ENCODE results near the gene DGCR6L.
"Not testable (repeated sequence)": the region's sequence is repeated elsewhere in the genome, so short reads cannot be mapped to it uniquely, and the experiment has no call there.

The DGCR6L gene

DNA sequence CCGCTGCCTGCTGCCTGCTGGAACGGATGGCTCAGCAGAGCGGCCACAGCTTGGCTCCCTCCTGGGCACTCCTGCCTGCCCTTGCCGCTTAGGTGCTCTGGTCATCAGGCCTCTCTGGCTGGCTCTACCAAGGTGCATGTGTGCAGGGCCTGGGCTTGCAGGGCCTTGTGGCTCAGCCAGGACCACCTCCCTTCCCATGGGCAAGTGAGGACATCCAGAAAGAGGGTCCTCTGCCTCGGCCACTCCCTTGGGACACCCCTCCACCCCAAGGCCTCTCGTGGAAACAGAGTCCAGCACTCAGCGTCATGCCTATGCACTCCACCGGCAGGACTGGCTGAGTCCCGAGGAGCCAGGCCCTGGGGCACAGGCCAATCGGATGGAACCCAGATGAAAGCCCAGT lies 45.5 kb downstream of the DGCR6L start:
- not testable (repeated sequence) for DNase-seq

DNA sequence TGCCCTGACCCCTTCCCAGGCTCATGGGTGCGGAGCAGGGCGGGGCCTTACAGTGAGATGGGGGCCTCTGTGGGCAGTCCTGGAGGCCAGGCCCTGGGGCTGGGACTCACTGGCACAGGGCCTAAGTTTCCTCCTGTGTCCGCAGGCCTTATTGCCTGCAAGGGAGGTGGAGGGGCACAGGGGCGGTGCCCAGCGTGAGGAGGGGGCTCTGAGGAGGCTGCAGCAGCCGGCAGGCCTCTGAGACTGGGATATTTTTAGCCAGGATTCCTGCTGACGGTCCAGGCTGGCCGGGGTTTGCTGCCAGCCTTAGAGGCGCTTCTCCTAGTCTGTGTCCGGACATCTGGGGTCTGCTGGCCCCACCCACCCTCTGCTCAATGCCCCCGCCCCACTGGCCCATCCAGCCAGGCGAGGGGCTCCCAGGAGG lies 46.1 kb downstream of the DGCR6L start:
- no peak for DNase-seq

DNA sequence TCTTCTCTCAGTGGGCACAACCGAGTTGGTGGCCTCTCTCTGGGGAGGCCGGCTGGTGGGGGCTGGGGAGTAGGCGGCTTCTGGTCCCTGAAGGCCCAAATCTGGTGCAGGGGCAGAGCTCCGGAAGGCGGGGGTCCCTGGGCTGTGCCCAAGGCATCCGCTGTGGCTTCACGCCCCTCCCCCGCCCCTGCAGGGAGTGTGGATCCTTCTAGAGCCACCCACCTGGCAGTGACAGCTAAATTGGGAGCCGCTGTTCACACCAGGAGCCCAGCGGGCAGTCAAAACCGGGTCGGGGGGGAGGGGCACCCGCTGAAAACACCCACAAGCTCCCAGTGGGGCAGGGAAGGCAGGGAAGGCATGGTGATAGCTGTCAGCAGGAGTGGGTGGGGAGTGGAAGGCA lies 47.2 kb downstream of the DGCR6L start:
- DNase-seq = no peak

DNA sequence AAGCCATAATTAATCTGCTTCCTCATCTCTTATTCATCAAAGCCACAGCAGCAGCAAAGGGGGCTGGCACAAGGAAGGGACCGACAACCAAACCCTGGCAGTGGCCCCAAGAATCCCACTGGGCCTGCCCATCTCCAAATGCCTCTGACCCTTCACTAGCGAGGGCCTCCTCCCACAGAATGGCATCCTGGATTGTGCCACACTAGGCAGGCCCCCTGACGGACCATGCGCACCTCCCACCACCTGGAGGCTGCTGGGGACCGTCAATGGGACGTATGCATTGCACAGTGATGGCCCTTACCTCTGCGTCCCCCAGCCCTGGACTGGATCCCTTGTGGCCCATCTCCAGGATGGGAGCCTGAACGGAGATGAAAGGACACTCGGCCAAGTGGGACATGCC lies 47.7 kb downstream of the DGCR6L start:
- no peak for DNase-seq

DNA sequence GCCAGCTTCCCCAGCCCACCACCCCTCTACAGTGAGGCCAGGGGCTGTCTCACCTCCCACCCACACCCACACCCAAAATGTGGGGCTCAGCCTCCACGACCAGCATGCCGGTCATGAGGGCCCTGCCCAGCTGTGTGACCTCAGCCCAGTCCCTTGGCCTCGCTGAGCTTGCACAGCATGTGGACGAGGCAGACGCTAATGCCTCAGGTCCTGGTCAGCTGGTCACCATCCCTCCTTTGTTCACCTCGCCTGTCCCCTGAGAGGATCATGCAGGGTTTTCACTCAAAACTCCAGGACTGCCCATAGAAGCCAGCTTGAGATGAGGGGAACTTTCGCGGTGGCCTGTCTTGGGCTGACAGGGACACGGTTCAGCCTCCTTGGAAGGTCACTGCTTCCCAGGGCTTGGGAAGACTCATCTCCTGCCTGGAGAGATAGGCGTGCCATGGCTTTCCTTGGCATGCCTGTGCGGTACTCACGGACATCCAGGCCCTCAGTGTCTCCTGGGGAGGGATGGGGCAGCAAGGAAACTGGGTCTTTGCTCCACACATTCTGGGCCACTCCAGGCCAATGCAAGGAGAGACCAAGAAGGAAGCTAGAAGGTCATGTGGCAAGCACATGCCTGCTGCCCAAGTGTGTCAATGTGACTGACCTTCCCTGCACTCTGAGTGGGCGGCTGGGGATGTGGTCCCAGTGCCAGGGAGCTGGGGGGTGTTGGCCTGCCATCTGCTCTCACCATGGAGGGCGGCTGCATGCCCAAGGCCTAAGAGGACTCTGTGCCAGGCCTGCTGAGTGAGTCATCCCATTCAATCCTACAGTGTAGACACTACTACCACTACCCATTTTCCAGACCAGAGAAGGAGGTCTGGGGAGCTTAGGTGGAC lies 48.5 kb downstream of the DGCR6L start:
- DNase-seq = no peak

DNA sequence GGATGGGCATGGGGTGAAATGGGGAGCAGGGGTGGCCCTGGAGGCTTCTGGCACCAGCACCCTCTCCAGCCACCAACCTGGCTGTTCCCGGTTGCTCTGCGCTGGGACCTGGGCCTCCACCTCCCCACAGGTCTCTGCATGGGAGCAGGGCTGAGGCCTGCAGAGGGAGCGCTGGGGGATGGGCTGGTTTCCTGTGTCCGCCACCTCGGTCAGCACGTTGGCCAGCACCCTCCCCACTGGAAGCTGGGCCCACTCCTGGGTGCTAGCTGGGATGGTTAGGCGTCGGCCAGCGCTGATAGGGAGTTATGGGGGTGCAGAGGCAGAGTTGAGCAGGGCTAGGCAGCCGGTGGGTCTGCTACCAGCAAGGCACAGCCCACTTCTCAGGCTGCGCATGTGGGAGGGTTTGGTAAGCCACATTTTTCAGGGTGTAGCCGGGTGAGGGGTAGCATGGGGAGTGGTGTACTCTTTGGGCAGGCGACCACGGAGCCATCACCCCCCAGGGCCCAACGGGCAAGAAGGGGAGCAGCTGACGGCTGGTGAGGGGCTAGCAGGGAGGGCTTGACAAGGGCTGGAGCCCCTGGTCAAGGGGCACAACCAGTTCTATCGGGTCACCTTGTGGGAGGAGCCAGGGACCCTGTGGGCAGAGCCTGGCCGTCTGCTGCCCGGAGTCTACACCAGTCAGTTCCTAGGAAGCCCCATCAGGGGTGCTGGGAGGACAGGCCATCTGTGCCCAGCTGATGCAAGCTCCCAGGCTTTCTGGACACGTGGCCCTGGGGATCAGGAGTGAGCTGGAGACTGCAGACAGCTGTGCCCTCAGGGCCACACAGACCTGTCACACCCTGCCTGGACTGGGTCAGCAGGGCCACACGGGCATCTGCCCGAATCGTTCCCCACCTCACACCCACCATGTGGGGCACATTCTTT lies 49.4 kb downstream of the DGCR6L start:
- DNase-seq = not testable (repeated sequence)

DNA sequence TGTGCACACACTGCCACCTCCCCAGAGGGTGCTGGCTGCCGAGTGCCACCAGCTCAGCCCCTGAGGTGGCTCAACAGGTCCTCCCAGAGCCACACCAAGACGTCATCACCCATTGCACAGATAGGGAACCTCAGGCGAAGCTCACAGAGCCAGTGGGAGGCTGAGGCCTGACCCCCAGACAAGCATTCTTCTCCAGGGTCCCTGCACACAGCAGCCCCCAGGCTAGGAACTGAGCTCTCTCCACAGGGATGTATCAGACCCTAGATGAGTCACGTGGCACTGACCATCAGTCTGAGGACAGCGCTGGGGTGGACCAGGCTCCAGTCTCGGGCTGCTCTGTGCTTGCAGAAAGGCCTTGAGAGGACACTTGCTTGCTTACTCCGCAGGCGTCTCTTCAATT lies 50.2 kb downstream of the DGCR6L start:
- not testable (repeated sequence) for DNase-seq

DNA sequence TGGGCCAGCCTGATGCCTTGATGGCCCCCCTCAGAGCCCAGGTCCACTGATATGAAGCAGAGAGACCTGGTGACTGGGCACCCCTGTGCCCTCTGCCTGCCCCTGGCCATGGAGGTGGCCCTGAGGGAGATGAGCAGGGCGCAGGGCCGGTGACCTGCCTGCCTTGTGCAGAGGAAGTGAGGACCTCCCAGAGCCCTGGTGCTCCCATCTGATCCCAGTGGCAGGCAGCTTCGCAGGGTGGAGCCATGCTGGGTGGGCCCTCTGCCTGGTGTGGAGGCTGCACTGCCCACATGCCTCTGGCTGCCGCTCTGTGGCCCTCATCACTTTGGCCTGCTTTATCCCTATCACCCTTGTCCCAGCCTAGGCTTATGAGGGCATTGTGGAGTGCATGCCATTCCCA lies 50.7 kb downstream of the DGCR6L start:
- not testable (repeated sequence) for DNase-seq

DNA sequence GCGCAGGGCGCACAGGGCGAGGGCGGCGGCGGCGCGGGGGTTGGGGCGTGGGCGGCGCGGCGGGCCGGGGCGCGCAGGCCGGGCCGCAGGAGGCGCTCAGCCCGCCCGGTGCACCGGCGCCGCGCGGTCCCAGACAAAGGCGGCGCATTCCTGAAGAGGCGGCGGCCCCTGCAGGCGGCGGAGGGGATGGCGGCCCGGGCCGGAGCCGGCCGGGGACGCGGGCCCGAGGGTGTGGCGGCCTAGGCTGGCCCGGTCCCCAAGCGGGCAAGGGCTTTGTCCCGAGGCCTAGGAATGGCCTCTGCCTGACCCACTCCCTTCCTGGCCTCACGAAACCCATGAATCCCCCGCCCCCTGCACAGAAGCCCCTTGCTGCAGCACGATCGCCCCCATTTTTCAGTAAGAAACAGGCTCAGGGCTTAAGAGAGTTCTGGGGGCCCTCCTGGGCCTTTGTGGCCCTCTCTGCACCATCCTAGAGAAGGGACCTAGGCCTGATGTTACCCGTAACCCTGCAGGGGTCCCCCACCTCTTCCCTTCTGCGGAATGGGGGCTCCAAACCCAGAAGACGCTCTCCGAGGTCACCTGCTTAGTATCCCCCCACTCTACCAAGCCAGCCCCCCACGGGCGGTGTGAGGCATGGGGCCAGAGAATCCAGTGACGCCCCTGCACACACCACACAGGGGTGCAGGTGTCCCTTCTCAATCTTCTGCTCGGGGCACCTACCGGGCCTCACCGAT lies 51.4 kb downstream of the DGCR6L start, which contains the start of gene RTN4R:
TSS of gene RTN4R (minus strand) at position 40 of the 734 bp plus-strand sequence. CDS start 226 bp downstream, outside the sequence.
- peak; percentile 17 for DNase-seq

DNA sequence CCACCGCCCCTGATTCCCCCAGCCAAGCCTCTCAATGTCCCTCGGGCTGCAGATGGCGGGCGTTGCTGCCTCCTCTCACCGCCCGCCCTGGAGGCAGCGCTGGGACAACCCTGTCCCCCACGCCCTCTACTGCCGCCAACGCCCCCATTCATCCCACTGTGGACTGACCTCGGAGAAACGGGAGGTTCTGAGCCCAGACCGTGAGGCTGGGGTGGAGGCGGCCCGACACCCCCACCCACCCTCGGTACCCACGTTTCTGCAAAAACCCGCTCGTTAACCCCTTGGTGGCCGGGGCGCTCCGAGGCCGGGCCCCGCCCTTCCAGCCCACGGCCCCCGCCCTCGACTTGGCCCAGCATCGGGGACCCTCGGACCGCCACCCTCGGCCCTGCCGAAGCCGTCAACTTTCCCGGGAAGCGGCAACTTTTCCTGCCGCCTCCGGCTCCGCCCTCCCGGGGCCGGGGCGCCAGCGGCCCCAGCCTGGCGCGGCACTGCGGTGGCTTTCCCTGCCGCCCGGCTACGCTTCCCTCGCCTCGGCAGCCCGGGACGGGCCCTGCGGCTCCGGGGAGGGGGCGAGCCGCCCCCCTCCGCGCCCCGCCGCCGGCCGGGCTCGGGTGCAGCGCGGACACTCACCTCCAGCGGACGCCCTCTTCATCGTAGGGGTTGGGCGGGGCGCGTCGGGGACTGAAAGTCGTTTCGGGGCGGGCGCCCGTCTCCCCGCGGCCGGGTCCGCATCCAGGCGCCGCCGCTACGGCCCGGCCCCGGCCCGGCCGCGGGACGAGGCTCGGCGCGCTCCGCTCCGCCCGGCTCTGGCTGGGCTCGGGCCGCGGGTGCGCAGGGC lies 52.2 kb downstream of the DGCR6L start:
- no peak for DNase-seq

DNA sequence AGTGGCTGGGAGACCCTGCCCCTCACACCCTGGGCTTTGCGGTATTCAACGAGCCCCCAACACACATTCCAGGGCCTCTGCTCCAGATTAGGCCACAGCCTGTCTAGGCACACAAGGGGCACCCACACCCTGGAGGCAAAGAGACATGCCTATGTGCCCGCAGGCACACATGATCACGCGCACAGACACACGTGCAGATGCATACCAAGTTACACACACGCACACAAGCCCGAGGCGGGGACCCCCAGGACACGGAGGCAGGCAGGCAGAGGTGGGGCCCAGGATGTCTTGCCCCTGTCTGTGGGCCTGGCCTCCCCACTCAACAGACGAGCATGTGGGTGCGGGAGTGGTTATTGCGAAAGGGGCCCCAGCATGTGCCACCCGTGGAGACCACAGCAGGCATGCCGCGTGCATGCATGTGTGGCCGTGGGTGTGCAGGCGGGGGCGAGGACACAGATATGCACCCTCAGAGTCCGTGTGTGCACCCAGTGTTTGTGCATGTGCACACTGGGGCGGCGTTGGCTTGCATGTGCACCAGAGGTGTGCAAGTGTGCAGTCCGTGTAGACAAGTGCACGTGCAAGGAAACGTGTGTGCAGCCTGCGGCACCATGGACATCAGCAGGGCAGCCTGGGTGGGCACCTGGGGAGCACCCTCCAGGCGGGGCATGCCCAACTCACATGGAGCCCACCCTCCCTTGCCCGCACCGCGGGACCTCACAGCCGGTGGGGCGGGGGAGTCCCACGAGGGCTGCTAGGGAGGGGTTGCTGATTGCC lies 53.0 kb downstream of the DGCR6L start:
- DNase-seq = peak; percentile 54

DNA sequence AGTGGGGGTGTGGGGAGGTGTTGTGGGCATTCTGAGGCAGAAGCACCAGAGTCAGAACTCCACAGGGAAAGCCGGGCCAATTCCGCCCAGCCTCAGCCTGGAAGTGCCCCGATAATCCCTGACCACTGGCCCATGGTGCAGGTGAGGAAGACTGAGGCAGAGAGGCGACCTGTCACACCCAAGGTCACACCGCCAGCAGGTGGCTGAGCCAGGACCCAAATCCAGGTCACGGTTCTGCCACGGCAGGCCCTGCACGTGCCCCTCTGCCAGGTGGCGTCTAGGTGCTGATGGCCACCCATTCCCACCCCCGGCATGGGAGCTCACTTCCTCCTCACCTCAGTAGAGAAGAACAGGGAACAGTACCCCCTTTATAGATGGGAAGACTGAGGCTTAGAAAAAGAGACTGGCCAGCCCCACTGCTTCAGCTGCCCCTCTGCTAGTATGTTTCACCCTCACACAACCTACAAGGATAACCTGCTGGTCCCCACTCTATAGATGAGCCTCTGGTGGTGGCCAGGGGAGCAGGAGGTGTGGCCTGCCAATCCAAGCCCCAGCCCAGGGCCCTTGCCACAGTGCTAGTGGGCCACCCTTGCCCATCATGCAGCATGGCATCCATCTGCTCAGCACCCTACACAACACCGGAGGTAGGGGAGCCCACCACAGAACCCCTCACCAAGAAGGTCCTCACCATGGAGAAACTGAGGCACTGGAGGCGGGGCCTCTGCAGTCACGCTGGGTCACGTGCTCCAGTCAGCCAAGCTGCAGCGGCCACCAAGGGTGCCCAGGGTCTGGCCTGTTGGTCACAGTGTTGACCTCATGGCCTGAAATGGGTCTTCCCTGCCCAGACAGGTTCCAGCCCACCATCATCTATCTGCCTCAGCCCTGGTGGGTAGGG lies 53.8 kb downstream of the DGCR6L start:
- not testable (repeated sequence) for DNase-seq

DNA sequence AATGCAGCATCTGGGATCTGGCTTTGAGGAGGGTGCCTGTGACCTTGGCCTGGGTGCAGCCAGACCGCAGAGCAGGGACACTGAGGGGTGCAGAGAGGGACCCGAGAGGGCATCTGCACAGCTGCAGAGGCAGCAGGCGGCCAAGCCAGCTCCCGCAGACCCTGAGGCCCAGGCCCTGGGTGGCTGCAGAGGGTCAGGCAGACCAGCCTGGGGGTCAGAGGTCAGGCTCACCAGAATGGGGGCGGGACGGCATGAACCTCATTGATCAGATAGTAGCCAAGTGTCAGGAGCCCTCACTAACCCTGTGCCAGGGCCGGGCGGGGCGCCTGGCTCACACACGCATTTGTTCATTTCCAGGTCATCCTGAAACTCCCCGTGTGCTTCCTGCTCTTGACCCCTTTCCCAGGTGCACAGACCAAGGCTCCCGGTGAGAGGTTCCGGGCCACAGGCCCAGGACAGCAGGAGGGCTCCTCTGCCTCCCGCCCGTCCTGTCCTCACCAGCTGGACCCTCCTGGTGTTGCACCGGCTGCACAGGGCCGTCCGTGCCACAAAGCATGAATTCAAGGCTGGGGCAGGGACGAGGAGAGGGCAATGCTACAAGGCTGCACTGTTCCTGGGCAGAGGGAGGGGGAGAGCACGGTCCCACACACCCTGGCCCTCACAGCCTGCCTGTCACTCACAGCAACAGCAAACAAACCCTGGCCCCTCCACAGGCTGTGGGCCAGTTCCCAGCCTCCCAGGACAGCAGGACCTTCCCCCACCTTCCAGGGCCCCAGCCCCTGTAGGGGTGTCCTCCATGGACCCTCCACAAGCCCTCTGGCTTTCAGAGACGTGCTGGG lies 55.0 kb downstream of the DGCR6L start:
- DNase-seq = no peak

All from MV-4-11 (cell line).